DMS114 treated with DMSO at 0.1 percent for 48 hours (cell line): ENCODE data around the gene FOXF2.

Experiments
- DNase-seq: peaks from one replicate; lab custom pipeline; 2025; ENCODE audit not compliant: unreplicated experiment; lab: John Stamatoyannopoulos, UW

The FOXF2 gene

DNA sequence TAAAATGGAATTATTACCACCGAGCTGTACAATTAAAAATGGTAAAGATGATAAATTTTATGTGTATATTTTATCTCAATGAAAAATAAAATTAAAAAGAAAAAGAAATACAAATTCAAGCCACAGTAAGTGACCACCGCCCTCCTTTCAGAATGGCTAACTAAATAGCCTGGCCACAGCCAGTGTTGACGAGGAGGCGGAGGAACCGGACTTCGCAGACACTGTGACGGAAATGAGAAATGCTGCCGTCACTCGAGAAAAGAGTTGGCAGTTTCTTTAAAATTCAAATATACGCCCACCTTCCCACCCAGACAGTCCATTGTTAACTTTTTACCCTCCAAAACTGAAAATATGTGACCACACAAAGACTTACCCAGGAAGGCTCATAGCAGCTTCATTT, 50.0 kb downstream of the FOXF2 start:
- DNase-seq = no peak

DNA sequence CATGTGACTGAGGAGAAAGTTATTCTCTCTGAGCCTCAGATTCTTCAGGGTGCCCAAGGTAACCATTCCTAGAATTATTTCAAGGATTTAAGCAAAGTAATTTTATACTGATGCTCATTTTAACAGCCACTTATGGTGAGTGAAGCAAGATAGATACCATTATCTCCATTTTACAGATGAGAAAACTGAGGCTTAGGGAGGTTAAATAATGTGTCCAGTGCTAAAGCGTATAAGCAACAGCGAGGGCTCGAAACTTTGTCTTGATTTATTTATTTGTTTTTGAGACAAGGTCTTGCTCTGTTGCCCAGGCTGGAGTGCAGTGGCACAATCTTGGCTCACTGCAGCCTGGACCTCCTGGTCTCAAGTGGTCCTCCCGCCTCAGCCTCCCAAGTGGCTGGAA, 53.6 kb downstream of the FOXF2 start:
- DNase-seq = no peak
